ENCODE results near the gene IL18BP.

IL18BP gene

DNA sequence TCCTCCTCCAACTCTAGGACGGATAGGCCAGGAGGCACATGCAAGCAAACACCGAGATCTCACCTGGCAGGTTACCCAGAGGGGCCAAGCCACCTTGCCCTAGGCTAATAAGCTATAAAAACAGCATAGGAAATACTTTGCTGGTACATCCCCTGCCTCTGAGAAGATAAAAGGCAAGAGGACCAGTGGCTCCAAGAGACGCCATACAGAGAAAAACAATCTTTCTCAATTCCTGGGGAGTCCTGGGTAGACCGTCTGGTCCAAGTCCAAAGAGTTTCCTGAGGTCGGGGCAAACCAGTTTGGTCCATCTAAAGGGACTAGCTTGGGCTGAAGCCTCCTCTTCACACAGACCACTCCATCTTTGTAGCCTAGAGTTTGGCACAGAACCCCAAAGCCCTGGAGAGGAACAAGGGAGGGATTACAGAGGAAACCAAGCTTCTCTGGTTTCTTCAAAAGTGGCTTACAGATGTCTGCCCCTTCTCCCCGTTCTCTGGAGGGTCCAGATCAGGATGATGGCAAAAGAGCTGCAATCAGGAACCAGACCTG lies 41.2 kb downstream of the IL18BP start:
- Histone ChIP-seq H2BK120ac (ENCODE audit: low read depth, low read length) (no peak overlapping the region), H3K27me3 (ENCODE audit: insufficient read depth, low read length, poor library complexity) (no peaks in the 10 kb centered on the region), H3K4me2 (ENCODE audit: low read length) (peak overlapping the region; percentile 1), H4K8ac (ENCODE audit: low read depth, low read length) (no peak overlapping the region), H3K79me1 (ENCODE audit: low read length) (peaks cover 32% of the 10 kb centered on the region), H4K5ac (ENCODE audit: low read length) (no peak overlapping the region), H3K4ac (ENCODE audit: low read depth, low read length) (no peak overlapping the region), H2BK15ac (replicated peaks; ENCODE audit: low read depth) (no peak overlapping the region), H3K36me3 (ENCODE audit: control insufficient read depth, insufficient read depth, low read length) (no peaks in the 10 kb centered on the region), H3K27ac (ENCODE audit: low read depth, low read length) (no peak overlapping the region), H3K23ac (ENCODE audit: low read length) (no peak overlapping the region), H2AK5ac (ENCODE audit: low read length) (no peak overlapping the region), H3K56ac (ENCODE audit: low read length) (peak overlapping the region; percentile 79), H3K18ac (ENCODE audit: low read length) (no peak overlapping the region), H3K4me1 (ENCODE audit: control insufficient read depth, low read depth, low read length) (peaks cover 15% of the 10 kb centered on the region), H2BK5ac (ENCODE audit: low read length) (no peak overlapping the region), H3K4me3 (ENCODE audit: low read length) (no peak overlapping the region), H3K79me2 (ENCODE audit: control insufficient read depth, insufficient read depth, low read length) (peaks cover 41% of the 10 kb centered on the region), H3K9ac (ENCODE audit: low read length) (peak overlapping the region; percentile 62)
- DNase-seq, result no peak
- no CpG with 5 or more reads among the region's 6 CpGs for WGBS (ENCODE audit: extremely low coverage, insufficient coverage, low lambda C conversion rate)

DNA sequence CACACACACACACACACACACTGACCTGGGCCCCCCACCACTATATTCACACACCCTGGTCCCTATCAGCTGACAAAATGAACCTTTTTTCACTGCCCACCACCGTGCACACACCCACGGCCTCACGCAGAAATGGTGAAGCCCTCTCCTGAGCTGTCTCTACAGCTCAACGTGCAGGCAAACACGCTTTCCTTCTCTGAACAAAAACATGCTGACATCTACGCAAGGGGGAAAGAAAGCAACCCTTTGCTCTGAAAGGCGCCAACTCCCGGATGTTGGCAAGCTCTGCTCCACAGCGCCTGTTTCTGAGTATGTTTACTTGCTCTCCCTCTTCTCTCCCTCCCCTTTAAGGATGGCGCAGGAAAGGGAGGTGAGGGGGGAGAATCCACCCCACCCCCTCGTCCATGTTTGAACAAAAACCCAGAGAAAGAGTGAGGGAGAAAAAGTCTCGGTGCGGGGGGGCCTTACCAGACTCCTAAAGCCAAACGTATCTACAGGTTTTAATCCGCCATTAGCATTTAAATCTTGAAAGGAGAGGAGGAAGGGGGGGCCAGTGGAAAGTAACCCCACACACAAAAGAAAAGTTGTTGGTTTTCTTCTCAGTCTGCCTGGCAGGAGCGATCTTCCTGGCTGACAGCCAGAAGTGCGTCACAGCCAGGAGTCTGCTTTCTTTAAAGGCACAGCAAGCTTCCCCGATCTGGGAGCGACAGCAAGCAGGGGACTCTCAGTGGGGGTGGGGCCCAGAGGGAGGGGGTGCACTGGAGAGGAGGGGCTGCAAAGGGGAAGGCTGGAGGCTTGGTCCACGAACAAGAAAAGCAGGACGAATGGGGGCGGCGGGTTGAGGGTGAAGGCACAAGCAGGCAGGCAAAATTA lies 42.0 kb downstream of the IL18BP start:
- H3K36me3 ChIP-seq (ENCODE audit: control insufficient read depth, insufficient read depth, low read length), result no peaks in the 10 kb centered on the region
- H3K23ac ChIP-seq (ENCODE audit: low read length), result no peak overlapping the region
- H3K79me1 ChIP-seq (ENCODE audit: low read length), result peaks cover 32% of the 10 kb centered on the region
- peaks cover 15% of the 10 kb centered on the region for H3K4me1 ChIP-seq (ENCODE audit: control insufficient read depth, low read depth, low read length)
- no peak overlapping the region for H2BK15ac ChIP-seq (replicated peaks; ENCODE audit: low read depth)
- H2AK5ac ChIP-seq (ENCODE audit: low read length), result no peak overlapping the region
- H3K4me3 ChIP-seq (ENCODE audit: low read length), result peak overlapping the region; percentile 6
- peak overlapping the region; percentile 42 for H3K4ac ChIP-seq (ENCODE audit: low read depth, low read length)
- DNase-seq, result peak; percentile 87
- peak overlapping the region; percentile 67 for H3K4me2 ChIP-seq (ENCODE audit: low read length)
- H4K8ac ChIP-seq (ENCODE audit: low read depth, low read length), result no peak overlapping the region
- H3K18ac ChIP-seq (ENCODE audit: low read length), result peak overlapping the region; percentile 62
- H2BK5ac ChIP-seq (ENCODE audit: low read length), result peak overlapping the region; percentile 35
- H4K5ac ChIP-seq (ENCODE audit: low read length), result no peak overlapping the region
- peak overlapping the region; percentile 62 for H3K9ac ChIP-seq (ENCODE audit: low read length)
- peak overlapping the region; percentile 79 for H3K56ac ChIP-seq (ENCODE audit: low read length)
- peak overlapping the region; percentile 71 for H3K27ac ChIP-seq (ENCODE audit: low read depth, low read length)
- no peaks in the 10 kb centered on the region for H3K27me3 ChIP-seq (ENCODE audit: insufficient read depth, low read length, poor library complexity)
- no peak overlapping the region for H2BK120ac ChIP-seq (ENCODE audit: low read depth, low read length)
- peaks cover 41% of the 10 kb centered on the region for H3K79me2 ChIP-seq (ENCODE audit: control insufficient read depth, insufficient read depth, low read length)
- WGBS (ENCODE audit: extremely low coverage, insufficient coverage, low lambda C conversion rate), result no CpG with 5 or more reads among the region's 23 CpGs

DNA sequence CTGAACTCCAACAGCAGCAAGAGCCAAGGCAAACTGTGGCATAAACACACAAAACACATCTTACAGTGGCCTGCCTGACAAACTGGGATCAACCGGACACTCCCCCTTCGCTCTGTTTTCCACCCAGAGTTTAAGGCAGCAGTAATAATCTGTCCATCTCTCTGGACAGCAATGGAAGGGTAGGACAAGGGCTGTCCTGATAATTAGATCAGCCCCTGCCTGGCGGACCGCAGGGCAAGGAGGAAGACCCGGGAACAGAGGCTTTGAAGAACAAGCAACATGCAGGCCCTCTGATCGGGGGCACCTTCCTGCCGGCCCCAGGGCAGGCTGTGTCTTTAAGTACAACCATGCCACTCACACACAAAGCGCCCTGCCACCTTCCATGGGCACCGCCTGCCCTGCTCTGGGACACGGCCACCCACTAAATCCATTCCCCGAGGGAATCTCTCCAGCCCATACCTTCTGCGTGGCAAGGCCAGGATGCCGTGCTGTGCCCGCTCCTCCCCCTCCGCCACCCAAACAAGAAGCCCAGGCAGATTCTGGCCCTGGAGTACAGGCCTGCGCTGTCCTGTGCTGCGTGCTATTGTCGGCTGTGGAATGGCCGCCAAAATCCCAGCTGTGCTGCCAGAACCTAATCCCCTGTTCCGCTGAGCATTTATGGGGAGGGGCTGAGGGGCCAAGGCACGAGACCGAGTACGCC lies 42.8 kb downstream of the IL18BP start:
- H2AK5ac ChIP-seq (ENCODE audit: low read length), result no peak overlapping the region
- no peaks in the 10 kb centered on the region for H3K27me3 ChIP-seq (ENCODE audit: insufficient read depth, low read length, poor library complexity)
- DNase-seq, result peak; percentile 54
- H2BK5ac ChIP-seq (ENCODE audit: low read length), result peak overlapping the region; percentile 35
- H3K36me3 ChIP-seq (ENCODE audit: control insufficient read depth, insufficient read depth, low read length), result no peaks in the 10 kb centered on the region
- no peak overlapping the region for H3K4me3 ChIP-seq (ENCODE audit: low read length)
- peak overlapping the region; percentile 62 for H3K18ac ChIP-seq (ENCODE audit: low read length)
- H3K56ac ChIP-seq (ENCODE audit: low read length), result peak overlapping the region; percentile 79
- no peak overlapping the region for H2BK120ac ChIP-seq (ENCODE audit: low read depth, low read length)
- peaks cover 15% of the 10 kb centered on the region for H3K4me1 ChIP-seq (ENCODE audit: control insufficient read depth, low read depth, low read length)
- peak overlapping the region; percentile 67 for H3K4me2 ChIP-seq (ENCODE audit: low read length)
- H3K79me1 ChIP-seq (ENCODE audit: low read length), result peaks cover 30% of the 10 kb centered on the region
- WGBS (ENCODE audit: extremely low coverage, insufficient coverage, low lambda C conversion rate), result no CpG with 5 or more reads among the region's 23 CpGs
- no peak overlapping the region for H3K4ac ChIP-seq (ENCODE audit: low read depth, low read length)
- no peak overlapping the region for H4K8ac ChIP-seq (ENCODE audit: low read depth, low read length)
- H2BK15ac ChIP-seq (replicated peaks; ENCODE audit: low read depth), result no peak overlapping the region
- H3K9ac ChIP-seq (ENCODE audit: low read length), result peak overlapping the region; percentile 62
- peak overlapping the region; percentile 29 for H3K23ac ChIP-seq (ENCODE audit: low read length)
- peak overlapping the region; percentile 71 for H3K27ac ChIP-seq (ENCODE audit: low read depth, low read length)
- no peak overlapping the region for H4K5ac ChIP-seq (ENCODE audit: low read length)
- peaks cover 38% of the 10 kb centered on the region for H3K79me2 ChIP-seq (ENCODE audit: control insufficient read depth, insufficient read depth, low read length)

DNA sequence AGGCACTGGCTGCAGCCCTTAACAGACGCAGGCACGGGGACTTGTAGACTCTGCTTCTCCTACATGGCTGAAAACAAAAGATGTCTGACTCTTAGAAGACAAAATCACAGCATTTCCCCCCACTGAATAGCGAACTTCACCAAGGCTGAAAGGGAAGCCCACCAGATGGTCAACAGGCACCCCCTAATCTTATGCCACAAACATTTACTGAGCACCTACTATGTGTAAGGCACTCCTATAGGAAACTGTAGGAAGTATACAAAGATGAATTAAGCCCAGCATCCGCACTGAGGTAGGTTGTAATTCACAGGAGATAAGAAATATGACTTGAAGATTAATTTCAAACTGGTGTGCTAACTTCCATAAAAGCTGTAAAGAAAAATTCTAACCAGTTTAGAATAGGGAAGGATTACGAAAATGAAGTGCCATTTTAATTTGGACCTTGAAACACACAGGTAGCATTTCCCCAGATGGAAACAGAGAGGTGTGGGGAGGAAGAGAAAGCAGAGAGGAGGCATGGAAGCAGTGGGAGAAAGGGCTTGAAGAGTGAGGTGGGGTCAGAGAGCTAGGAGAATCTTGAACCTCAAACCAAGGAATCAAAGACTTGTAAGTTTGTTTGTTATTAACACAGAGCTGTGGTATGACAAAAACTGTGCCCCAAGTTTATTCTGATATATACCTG lies 43.5 kb downstream of the IL18BP start:
- H3K18ac ChIP-seq (ENCODE audit: low read length), result no peak overlapping the region
- WGBS (ENCODE audit: extremely low coverage, insufficient coverage, low lambda C conversion rate), result no CpG with 5 or more reads among the region's 5 CpGs
- no peak overlapping the region for H3K4me3 ChIP-seq (ENCODE audit: low read length)
- H3K4ac ChIP-seq (ENCODE audit: low read depth, low read length), result no peak overlapping the region
- H2BK15ac ChIP-seq (replicated peaks; ENCODE audit: low read depth), result no peak overlapping the region
- H2BK120ac ChIP-seq (ENCODE audit: low read depth, low read length), result no peak overlapping the region
- peaks cover 26% of the 10 kb centered on the region for H3K79me1 ChIP-seq (ENCODE audit: low read length)
- peaks cover 15% of the 10 kb centered on the region for H3K4me1 ChIP-seq (ENCODE audit: control insufficient read depth, low read depth, low read length)
- no peak overlapping the region for H4K8ac ChIP-seq (ENCODE audit: low read depth, low read length)
- peak overlapping the region; percentile 71 for H3K27ac ChIP-seq (ENCODE audit: low read depth, low read length)
- no peak overlapping the region for H4K5ac ChIP-seq (ENCODE audit: low read length)
- no peak overlapping the region for H2AK5ac ChIP-seq (ENCODE audit: low read length)
- no peaks in the 10 kb centered on the region for H3K36me3 ChIP-seq (ENCODE audit: control insufficient read depth, insufficient read depth, low read length)
- H3K79me2 ChIP-seq (ENCODE audit: control insufficient read depth, insufficient read depth, low read length), result peaks cover 35% of the 10 kb centered on the region
- H3K9ac ChIP-seq (ENCODE audit: low read length), result peak overlapping the region; percentile 62
- peak overlapping the region; percentile 29 for H3K23ac ChIP-seq (ENCODE audit: low read length)
- H3K27me3 ChIP-seq (ENCODE audit: insufficient read depth, low read length, poor library complexity), result no peaks in the 10 kb centered on the region
- H3K56ac ChIP-seq (ENCODE audit: low read length), result peak overlapping the region; percentile 79
- DNase-seq, result no peak
- H2BK5ac ChIP-seq (ENCODE audit: low read length), result peak overlapping the region; percentile 27
- H3K4me2 ChIP-seq (ENCODE audit: low read length), result peak overlapping the region; percentile 67

DNA sequence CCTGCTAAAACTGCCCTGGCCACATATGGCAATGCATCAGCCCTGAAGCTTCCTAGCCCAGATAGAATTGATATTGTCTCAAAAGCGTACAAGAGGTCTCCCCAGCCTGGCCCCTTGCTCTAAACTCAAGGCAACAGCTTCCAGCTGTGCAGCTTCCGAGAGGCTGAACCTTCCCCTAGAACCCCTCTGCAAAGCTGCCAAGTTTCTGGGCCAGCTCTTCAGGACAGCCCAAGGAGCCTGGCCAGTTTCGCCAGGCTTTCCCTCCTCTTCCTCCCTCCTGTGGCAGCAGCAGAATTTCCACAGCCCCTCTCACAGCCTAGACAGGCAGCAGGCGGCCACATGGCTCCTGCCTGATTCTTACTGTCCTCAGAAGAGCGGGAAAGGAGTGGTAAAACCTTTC lies 47.1 kb downstream of the IL18BP start:
- no peak overlapping the region for H3K23ac ChIP-seq (ENCODE audit: low read length)
- no peak overlapping the region for H3K4ac ChIP-seq (ENCODE audit: low read depth, low read length)
- H3K4me1 ChIP-seq (ENCODE audit: control insufficient read depth, low read depth, low read length), result peaks cover 9% of the 10 kb centered on the region
- DNase-seq, result no peak
- no peak overlapping the region for H3K27ac ChIP-seq (ENCODE audit: low read depth, low read length)
- H3K27me3 ChIP-seq (ENCODE audit: insufficient read depth, low read length, poor library complexity), result no peaks in the 10 kb centered on the region
- no peak overlapping the region for H4K5ac ChIP-seq (ENCODE audit: low read length)
- no peak overlapping the region for H2BK5ac ChIP-seq (ENCODE audit: low read length)
- H2AK5ac ChIP-seq (ENCODE audit: low read length), result no peak overlapping the region
- no peak overlapping the region for H3K4me3 ChIP-seq (ENCODE audit: low read length)
- WGBS (ENCODE audit: extremely low coverage, insufficient coverage, low lambda C conversion rate), result no CpG with 5 or more reads among the region's 5 CpGs
- no peak overlapping the region for H3K4me2 ChIP-seq (ENCODE audit: low read length)
- H2BK15ac ChIP-seq (replicated peaks; ENCODE audit: low read depth), result no peak overlapping the region
- H3K9ac ChIP-seq (ENCODE audit: low read length), result no peak overlapping the region
- H3K79me1 ChIP-seq (ENCODE audit: low read length), result peaks cover 13% of the 10 kb centered on the region
- H3K79me2 ChIP-seq (ENCODE audit: control insufficient read depth, insufficient read depth, low read length), result peaks cover 10% of the 10 kb centered on the region
- H4K8ac ChIP-seq (ENCODE audit: low read depth, low read length), result no peak overlapping the region
- H2BK120ac ChIP-seq (ENCODE audit: low read depth, low read length), result no peak overlapping the region
- no peak overlapping the region for H3K56ac ChIP-seq (ENCODE audit: low read length)
- H3K18ac ChIP-seq (ENCODE audit: low read length), result no peak overlapping the region
- no peaks in the 10 kb centered on the region for H3K36me3 ChIP-seq (ENCODE audit: control insufficient read depth, insufficient read depth, low read length)
